Anterior cingulate cortex (tissue), 58 donors: ENCODE data around the gene ZFP3.
"Not testable (repeated sequence)": the region's sequence is repeated elsewhere in the genome, so short reads cannot be mapped to it uniquely, and the experiment has no call there.

ENCODE experiments used
- DNase-seq, 58 donors: peaks; one replicate each; lab custom pipeline; 2025; lab: John Stamatoyannopoulos, UW

ZFP3 gene

GRCh38 chr17:5075472-5075871 is 2.8 kb upstream of the ZFP3 start:
- not testable (repeated sequence) for DNase-seq

DNA sequence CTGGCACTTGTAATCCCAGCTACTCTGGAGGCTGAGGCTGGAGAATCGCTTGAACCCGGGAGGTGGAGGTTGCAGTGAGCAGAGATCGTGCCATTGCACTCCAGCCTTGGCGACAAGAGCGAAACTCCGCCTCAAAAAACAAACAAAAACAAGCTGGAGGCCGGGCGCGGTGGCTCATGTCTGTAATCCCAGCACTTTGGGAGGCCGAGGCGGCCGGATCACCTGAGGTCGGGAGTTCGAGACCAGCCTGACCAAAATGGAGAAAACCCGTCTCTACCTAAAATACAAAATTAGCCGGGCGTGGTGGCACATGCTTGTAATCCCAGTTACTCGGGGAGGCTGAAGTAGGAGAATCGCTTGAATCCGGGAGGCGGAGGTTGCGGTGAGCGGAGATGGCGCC is 992 bp upstream of the ZFP3 start:
- not testable (repeated sequence) for DNase-seq

DNA sequence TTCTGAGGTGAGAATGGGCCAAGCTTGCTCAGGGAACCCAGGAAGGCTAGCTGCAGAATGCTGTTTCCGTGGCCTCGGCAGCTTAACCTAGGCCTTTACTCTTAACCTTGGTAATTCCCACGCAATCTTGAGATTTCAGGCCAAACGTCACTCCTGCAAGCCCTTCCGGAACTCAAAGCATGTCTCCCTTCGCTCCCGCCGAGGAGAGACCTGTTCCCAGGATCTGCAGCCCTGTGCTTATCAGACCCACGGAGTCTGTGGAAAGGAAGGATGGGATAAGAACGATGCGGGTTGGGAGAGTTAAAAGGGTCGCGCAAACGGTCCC is 524 bp upstream of the ZFP3 start:
- peak in 1 of 58 donors; percentile 73 for DNase-seq

DNA sequence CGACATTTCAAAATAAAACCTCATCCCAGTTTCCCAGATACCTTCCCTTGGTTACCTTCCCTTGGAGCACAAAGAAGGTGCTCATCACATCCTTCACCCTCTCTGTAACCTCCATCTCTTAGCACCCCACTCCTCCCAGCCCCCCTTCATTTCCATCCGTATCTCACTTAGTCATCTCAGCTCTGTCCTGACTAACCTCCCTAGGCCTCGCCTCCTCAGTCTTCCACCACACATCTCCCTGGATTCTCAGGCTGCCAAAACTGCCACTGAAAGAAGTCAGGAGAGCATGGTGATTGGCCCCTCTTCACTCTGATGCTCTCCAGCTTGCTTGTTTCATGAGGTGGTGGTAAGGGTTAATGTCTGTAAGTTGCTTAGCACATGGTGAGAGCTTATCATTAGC is 2.3 kb downstream of the ZFP3 start:
- DNase-seq = no peak

DNA sequence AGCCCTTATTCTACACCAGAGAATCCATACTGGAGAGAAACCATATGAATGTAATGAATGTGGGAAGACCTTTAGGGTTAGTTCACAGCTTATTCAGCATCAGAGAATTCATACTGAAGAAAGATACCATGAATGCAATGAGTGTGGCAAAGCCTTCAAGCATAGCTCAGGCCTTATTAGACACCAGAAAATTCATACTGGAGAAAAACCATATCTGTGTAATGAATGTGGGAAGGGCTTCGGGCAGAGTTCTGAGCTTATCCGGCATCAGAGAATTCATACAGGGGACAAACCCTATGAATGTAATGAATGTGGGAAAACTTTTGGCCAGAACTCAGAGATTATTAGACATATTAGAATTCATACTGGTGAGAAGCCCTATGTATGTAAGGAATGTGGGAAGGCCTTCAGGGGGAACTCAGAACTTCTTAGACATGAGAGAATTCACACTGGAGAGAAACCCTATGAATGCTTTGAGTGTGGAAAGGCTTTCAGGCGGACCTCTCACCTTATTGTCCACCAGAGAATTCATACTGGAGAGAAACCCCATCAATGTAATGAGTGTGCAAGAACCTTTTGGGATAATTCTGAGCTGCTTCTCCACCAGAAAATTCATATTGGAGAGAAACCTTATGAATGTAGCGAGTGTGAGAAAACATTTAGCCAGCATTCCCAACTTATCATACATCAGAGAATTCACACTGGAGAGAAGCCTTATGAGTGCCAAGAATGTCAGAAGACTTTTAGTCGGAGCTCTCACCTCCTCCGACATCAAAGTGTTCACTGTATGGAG is 14.1 kb downstream of the ZFP3 start:
- no peak for DNase-seq

DNA sequence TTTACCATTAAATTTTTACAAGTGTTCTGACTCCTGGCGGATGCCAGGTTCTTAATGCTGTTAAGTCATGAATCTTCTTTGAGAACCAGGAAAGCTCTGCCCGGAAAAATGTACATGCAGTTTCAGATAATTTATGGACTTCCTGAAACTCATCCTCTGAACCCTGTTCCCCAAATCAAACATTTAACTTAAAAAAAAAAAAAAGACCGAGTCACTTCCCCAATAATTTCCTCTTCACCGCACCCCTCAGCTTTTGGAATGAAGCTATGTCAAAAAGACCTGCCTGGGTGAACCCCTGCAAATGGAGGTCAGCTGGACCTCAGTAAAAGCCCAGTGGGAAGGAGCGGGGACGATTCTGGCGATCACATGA is 18.4 kb downstream of the ZFP3 start:
- DNase-seq = no peak

- peak in 37 of 58 donors; percentile 3 to 56 (median 19) for DNase-seq
These were observed 19.0 kb downstream of the ZFP3 start for GRCh38 chr17:5097101-5097834.

GRCh38 chr17:5099271-5099670 is 21.0 kb downstream of the ZFP3 start:
- no peak for DNase-seq

GRCh38 chr17:5100832-5101231 is 22.6 kb downstream of the ZFP3 start:
- no peak for DNase-seq

- no peak for DNase-seq
These were observed 32.5 kb downstream of the ZFP3 start for GRCh38 chr17:5110816-5111215.

DNA sequence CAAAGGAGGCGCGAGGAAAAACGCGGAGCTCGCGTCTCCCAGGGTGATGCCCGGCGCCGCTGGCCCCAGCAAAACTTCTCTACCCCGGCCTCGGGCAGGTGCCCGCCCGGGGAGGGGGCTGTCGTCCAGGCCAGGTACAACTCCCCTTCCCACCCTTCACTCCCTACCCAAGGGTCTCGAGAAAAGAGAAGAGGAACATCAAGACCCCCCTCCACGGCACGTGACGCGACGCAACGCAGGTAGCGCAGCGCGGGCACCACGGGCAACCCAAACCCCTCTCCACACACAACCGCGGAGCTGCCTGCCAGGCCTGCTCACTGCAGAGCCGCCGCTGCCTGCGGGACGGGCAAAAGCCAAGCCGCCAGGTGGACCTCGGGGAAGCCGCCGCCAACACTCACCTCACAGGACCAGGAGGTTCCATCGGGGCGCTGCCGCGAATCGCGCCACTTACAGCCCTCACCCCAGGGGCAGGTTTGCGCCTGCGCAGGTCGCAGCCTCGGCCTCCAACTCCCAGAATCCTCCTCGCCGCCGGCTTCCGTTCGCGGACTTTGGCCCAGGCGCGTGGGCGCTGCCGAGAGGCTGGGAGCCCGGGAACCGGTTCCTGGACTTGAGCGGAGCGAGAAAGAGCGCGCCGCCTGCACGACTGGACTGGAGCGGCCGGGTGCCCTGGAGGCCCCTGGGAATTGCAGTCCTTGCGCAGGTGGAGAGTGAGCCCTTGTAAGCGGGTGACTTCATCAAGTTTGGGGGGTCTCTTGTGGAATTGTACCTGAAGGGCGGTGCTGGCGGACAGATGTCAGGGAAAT is 33.3 kb downstream of the ZFP3 start, which contains the start of gene ZNF232:
Gene ZNF232, minus strand, starts transcription at position 477 of the 803 bp plus-strand sequence. Its CDS starts 56 bp downstream, at position 421.
- DNase-seq = peak; percentile 64 to 96 (median 90)

DNA sequence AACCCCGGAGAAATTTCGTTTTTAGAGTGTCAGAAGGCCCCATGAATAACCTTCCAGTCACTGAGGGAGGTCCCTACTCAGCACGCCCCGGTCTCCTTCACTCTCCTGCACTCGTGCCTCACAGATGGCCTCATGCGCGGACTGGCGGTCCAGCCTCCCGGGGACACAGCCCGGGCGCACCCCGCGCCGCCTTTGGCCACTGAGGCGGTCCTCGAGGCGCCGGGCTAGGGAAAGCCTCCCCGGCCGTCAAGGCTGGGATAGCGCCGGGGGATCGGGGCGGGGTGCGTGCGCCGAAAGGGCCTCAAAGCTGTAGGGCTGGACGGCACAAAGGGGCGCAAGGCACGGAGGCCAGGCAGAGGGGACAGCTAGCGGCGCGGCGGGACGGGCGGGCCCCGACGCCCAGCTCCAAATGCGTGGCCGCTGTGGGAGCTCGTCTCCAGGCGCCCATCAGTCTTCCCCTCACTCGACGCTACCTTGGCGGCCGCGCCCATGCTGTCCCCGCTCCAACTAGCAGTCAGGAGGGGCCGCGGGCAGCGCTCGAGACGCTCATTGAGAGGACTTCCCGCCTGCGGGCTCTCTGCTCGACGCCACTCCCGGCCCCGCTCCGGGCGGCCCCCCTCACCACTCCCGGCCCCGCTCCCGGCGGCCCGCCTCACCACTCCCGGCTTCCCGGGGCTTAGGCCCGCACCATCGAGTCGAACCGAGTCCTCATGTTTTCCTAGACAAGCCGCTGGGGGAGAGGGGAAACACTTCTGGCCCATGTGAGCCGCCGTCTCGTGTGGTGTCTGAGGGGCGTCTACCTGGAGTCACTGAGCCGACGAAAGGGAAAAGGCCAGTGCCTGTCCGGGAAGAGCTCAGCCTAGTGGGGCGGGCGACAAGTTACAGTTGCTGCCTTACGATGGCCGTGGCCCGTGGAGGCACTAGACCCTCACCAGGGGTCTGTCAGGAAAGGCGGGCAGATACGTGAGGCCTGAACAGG is 37.7 kb downstream of the ZFP3 start, which contains the start of gene USP6:
Gene USP6, plus strand, starts transcription at position 360 of the 979 bp plus-strand sequence. CDS start 14,336 bp downstream, outside the sequence.
- DNase-seq = peak in 4 of 58 donors; percentile 7 to 38 (median 18)

GRCh38 chr17:5118219-5118618 is 40.0 kb downstream of the ZFP3 start:
- DNase-seq = no peak

DNA sequence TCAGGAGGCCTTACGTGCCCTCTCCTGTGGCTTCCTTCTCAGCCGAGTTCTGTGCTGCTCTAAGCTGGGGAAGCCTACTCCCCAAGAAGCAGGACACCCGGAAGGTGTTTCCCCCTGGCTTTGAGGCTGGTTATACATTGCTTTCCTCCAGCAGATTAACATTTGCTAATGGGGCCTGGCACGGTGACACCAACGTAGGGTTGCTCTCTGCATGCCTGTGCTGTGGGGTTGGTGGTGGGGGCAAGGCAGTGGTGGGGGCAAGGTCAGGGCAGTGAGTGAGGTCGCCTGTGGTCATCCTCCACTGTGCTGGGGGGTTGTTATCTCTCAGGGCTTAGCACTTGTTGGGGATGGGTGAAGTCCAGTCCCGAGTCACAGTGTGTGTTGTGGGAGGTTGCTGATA is 41.8 kb downstream of the ZFP3 start:
- DNase-seq = no peak

GRCh38 chr17:5120436-5121185 is 42.3 kb downstream of the ZFP3 start:
- not testable (repeated sequence) for DNase-seq

DNA sequence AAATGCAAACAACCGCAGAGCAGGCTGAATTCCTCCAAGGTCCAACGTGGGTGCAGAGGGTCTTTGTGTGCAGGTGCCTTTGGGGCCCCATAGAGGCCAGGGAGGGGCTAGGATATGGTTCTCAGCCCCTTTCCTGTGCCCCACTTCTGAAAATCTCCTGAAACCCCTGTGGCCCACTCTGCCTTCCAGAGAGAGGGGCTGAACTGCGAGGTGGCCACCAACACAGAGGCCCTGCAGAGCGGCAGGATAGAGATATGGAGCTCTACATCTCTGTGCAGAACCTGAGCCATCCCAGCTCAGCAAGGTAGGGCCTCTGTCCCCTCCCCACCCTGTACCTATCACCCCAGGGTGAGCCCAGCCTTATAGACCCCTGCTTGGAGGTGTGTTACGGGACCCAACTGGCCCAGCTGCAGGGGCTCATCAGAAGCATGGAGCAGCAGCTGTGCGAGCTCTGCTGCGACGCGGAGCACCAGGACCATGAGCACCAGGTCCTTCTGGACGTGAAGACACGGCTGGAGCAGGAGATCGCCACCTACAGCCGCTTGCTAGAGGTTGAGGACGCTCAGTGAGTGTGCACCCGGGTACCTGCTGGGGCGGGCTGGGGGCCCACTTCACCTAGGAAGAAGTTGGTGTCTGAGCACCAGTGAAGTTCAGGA is 43.0 kb downstream of the ZFP3 start:
- DNase-seq = no peak

GRCh38 chr17:5122056-5122455 is 43.8 kb downstream of the ZFP3 start:
- DNase-seq = not testable (repeated sequence)

DNA sequence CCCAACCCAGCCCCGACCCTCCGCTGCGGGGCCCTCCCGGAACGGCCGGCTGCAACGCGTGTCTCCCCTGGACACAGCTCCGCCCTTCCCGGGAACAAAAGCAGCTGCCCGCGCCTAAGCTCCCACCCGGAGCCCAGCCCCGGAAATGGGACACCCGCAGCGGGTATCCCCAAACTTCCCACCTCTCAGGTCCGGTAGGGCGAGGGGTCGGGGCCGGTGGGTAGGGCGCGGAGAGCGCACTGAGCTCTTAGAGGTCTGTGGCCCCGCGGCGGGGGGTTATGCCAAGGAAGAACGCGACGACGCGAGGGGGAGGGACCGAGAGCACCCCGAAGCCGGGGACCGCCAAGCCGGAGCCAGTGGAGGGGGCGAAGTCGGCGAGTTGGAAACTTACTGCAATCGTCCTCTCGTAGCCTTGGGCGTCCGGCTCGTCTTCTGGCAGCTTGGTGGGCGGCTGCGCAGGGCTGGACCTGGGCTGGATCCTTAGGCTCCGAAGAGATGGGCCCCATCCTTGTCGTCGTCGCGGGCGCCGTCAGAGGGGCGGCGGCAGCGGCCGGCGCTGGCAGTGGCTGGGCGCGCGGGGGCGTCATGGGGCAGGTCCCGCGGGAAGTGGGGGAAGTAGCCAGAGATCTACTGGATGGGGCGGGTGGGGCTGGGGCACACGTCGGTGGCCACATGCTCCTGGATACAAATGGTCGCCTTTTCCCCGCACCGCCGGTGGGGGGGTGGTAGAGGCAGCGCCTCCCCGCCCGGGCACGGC is 44.5 kb downstream of the ZFP3 start:
- peak in 16 of 58 donors; percentile 4 to 59 (median 37) for DNase-seq
